ENCODE measurements around the gene C1QTNF2.

C1QTNF2 gene

DNA sequence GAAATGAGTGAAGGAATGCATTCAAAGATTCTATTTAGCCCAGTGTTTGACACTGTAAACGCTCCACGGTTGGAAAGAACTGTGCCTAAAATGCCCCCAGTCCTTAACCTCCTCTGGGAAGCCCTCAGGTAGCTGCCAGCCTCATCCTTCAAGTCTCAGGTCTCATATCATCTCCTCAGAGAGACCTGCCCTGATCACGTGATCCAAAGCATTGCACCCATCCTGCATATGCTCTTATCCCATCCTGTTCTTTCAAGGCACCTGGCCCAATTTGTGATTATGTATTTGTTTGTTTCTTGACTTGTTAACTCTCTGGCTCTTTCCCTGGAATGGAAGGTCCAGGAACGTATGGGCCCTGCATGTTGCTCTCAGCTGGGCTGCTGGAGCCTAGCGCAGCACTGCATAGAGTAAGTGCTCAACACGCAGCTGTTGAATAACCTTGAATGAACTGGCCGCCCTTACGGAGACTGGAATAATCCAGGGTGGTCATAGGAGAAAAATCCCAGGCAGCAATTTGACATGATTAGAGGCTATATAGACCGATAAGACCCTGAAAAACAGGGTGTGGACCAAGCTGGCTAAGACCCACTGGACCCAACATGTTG lies 8.7 kb downstream of the C1QTNF2 start:
- no peak overlapping the region for H3K4me2 ChIP-seq (ENCODE audit: low read depth, low read length, poor library complexity, severe bottlenecking)
- TF ChIP-seq, protein P1, sequence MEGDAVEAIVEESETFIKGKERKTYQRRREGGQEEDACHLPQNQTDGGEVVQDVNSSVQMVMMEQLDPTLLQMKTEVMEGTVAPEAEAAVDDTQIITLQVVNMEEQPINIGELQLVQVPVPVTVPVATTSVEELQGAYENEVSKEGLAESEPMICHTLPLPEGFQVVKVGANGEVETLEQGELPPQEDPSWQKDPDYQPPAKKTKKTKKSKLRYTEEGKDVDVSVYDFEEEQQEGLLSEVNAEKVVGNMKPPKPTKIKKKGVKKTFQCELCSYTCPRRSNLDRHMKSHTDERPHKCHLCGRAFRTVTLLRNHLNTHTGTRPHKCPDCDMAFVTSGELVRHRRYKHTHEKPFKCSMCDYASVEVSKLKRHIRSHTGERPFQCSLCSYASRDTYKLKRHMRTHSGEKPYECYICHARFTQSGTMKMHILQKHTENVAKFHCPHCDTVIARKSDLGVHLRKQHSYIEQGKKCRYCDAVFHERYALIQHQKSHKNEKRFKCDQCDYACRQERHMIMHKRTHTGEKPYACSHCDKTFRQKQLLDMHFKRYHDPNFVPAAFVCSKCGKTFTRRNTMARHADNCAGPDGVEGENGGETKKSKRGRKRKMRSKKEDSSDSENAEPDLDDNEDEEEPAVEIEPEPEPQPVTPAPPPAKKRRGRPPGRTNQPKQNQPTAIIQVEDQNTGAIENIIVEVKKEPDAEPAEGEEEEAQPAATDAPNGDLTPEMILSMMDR (conservative IDR thresholded peaks at IDR 0.05; ENCODE audit: low read length), result no peak
- no peak for TF ChIP-seq EZH2phosphoT487 (IDR thresholded peaks at IDR 0.05; ENCODE audit: borderline replicate concordance)
- H3K36me3 ChIP-seq (ENCODE audit: insufficient read depth, low read length), result no peaks in the 10 kb centered on the region
- no peaks in the 10 kb centered on the region for H3K4me1 ChIP-seq (ENCODE audit: insufficient read depth, low read length, poor library complexity, severe bottlenecking)
- H3K4me3 ChIP-seq (ENCODE audit: low read length, poor library complexity, severe bottlenecking), result no peak overlapping the region
- no peaks in the 10 kb centered on the region for H3K9me3 ChIP-seq (ENCODE audit: insufficient read depth, low read depth, low read length)
- H4K20me1 ChIP-seq (ENCODE audit: insufficient read depth, low read length, poor library complexity, severe bottlenecking), result no peaks in the 10 kb centered on the region
- no peaks in the 10 kb centered on the region for H3K9me2 ChIP-seq (replicated peaks; ENCODE audit: low read depth, low read length)
- no peaks in the 10 kb centered on the region for H3K27me3 ChIP-seq (ENCODE audit: insufficient read depth, low read length, poor library complexity, severe bottlenecking)
- H3K9ac ChIP-seq (ENCODE audit: low read depth, low read length, poor library complexity, severe bottlenecking), result no peak overlapping the region
- H3K79me2 ChIP-seq (ENCODE audit: insufficient read depth, low read length), result no peaks in the 10 kb centered on the region
- no peak overlapping the region for H2AFZ ChIP-seq (ENCODE audit: low read length)
- no peaks in the 10 kb centered on the region for H3F3A ChIP-seq (ENCODE audit: low read depth)

DNA sequence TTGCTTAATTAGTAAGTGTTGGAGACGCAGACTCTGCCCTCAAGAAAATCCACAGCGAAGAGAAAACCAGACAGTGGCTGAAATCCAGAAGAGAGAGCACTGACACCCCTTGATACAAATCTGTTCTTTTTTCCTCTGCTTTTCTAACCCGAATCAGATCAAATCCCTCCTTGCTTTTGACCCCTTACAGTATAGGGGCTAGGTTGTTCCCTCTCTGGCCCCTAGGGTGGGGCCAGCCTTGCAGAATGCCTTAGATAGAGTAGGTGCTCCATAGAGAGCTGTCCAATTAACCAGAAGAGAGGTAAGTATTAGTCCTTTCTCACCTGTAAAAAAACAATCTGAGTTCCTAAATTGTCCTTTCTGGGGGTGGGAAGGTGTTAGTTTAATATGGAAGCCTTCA lies 10.1 kb downstream of the C1QTNF2 start:
- Histone ChIP-seq H3K4me3 (ENCODE audit: low read length, poor library complexity, severe bottlenecking) (no peak overlapping the region), H3F3A (ENCODE audit: low read depth) (no peaks in the 10 kb centered on the region), H3K4me1 (ENCODE audit: insufficient read depth, low read length, poor library complexity, severe bottlenecking) (no peaks in the 10 kb centered on the region), H3K27me3 (ENCODE audit: insufficient read depth, low read length, poor library complexity, severe bottlenecking) (no peaks in the 10 kb centered on the region), H3K9me3 (ENCODE audit: insufficient read depth, low read depth, low read length) (no peaks in the 10 kb centered on the region), H3K79me2 (ENCODE audit: insufficient read depth, low read length) (no peaks in the 10 kb centered on the region), H4K20me1 (ENCODE audit: insufficient read depth, low read length, poor library complexity, severe bottlenecking) (no peaks in the 10 kb centered on the region), H2AFZ (ENCODE audit: low read length) (no peak overlapping the region), H3K9me2 (replicated peaks; ENCODE audit: low read depth, low read length) (no peaks in the 10 kb centered on the region), H3K36me3 (ENCODE audit: insufficient read depth, low read length) (no peaks in the 10 kb centered on the region), H3K4me2 (ENCODE audit: low read depth, low read length, poor library complexity, severe bottlenecking) (no peak overlapping the region), H3K9ac (ENCODE audit: low read depth, low read length, poor library complexity, severe bottlenecking) (no peak overlapping the region)
- TF ChIP-seq EZH2phosphoT487 (IDR thresholded peaks at IDR 0.05; ENCODE audit: borderline replicate concordance), result no peak
- TF ChIP-seq, protein P1 (conservative IDR thresholded peaks at IDR 0.05; ENCODE audit: low read length), result no peak

DNA sequence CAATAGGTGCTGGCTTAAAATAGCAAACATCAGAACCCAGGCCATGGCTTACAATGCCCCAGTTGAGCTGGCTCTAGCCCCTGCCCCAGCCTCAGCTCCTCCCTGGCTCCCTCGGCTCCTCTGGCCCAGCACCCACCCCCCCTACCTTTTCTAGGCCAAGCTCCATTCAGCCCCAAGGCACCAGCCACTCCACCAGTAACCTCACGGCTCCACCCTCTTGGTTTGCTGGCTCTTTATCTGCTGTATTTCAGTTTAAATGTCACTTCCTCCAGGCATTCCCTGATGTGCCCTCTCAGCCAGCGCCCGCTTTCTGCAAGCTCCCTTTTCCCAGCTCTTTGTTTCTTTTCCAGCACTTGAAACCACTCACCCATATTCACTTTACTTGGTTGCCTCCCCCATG lies 10.6 kb downstream of the C1QTNF2 start:
- Histone ChIP-seq H3F3A (ENCODE audit: low read depth) (no peaks in the 10 kb centered on the region), H3K9me2 (replicated peaks; ENCODE audit: low read depth, low read length) (no peaks in the 10 kb centered on the region), H3K9me3 (ENCODE audit: insufficient read depth, low read depth, low read length) (no peaks in the 10 kb centered on the region), H3K4me3 (ENCODE audit: low read length, poor library complexity, severe bottlenecking) (no peak overlapping the region), H2AFZ (ENCODE audit: low read length) (no peak overlapping the region), H3K79me2 (ENCODE audit: insufficient read depth, low read length) (no peaks in the 10 kb centered on the region), H3K9ac (ENCODE audit: low read depth, low read length, poor library complexity, severe bottlenecking) (no peak overlapping the region), H3K36me3 (ENCODE audit: insufficient read depth, low read length) (no peaks in the 10 kb centered on the region), H3K27me3 (ENCODE audit: insufficient read depth, low read length, poor library complexity, severe bottlenecking) (no peaks in the 10 kb centered on the region), H3K4me2 (ENCODE audit: low read depth, low read length, poor library complexity, severe bottlenecking) (no peak overlapping the region), H3K4me1 (ENCODE audit: insufficient read depth, low read length, poor library complexity, severe bottlenecking) (no peaks in the 10 kb centered on the region), H4K20me1 (ENCODE audit: insufficient read depth, low read length, poor library complexity, severe bottlenecking) (no peaks in the 10 kb centered on the region)
- no peak for TF ChIP-seq EZH2phosphoT487 (IDR thresholded peaks at IDR 0.05; ENCODE audit: borderline replicate concordance)
- TF ChIP-seq, protein P1 (conservative IDR thresholded peaks at IDR 0.05; ENCODE audit: low read length), result no peak

All from Loucy (cell line).